H1 (cell line): ENCODE data around the gene MYRIP. TPM values are rescaled to one million over a fixed set of nuclear protein-coding genes. Genes with fewer than 3 reads are reported as not detected.

Experiments used
- CTCF ChIA-PET: fragments of 300-600 bp; sonication (Branson Sonifier 250); formaldehyde crosslinking; loops from one replicate; lab custom pipeline; 2021; ENCODE audit not compliant: partially characterized antibody; lab: Charles Lee
- POLR2A ChIA-PET: fragments of 300-600 bp; sonication (Branson Sonifier 250); formaldehyde crosslinking; loops from one replicate; lab custom pipeline; 2021; ENCODE audit warnings: inconsistent platforms; ENCODE audit not compliant: partially characterized antibody; lab: Charles Lee
- DNase-seq, 2 experiments: peaks; one replicate each; pipeline versions ENCODE4 v3.0.0 to v3.0.0-alpha.2; 2010 to 2022; ENCODE audit warnings: low spot score in 2 of 2, low read depth in 1 of 2, mixed read lengths in 1 of 2
- FAIRE-seq: peaks from 2 replicates; lab custom pipeline; 2011; peaks lifted over from hg19 to GRCh38; lab: Jason Lieb, UNC
- H2AFZ ChIP-seq: 2 replicates; pipeline ENCODE4 v1.8.1; 2012; ENCODE audit warnings: low read length, inconsistent platforms
- H2AK5ac ChIP-seq: 2 replicates; pipeline ENCODE4 v1.6.1; 2013; ENCODE audit warnings: low read depth, low read length
- H2BK120ac ChIP-seq: replicated peaks from 2 replicates; pipeline ENCODE3; 2013; ENCODE audit warnings: low read depth, low read length, inconsistent platforms
- H2BK12ac ChIP-seq: 2 replicates; pipeline ENCODE4 v1.6.1; 2013; ENCODE audit warnings: low read depth, low read length
- H2BK15ac ChIP-seq: 2 replicates; pipeline ENCODE4 v1.6.1; 2013; ENCODE audit warnings: low read length
- H2BK20ac ChIP-seq: 2 replicates; pipeline ENCODE4 v1.6.1; 2013; ENCODE audit warnings: low read length
- H2BK5ac ChIP-seq: 2 replicates; pipeline ENCODE4 v1.6.1; 2013; ENCODE audit warnings: low read depth, low read length
- H3K14ac ChIP-seq: 2 replicates; pipeline ENCODE4 v1.6.1; 2013; ENCODE audit warnings: inconsistent platforms; ENCODE audit not compliant: insufficient read length
- H3K18ac ChIP-seq: 2 replicates; pipeline ENCODE4 v1.6.1; 2013; ENCODE audit warnings: low read length; ENCODE audit errors: extremely low read depth
- H3K23ac ChIP-seq: 2 replicates; pipeline ENCODE4 v1.6.1; 2013; ENCODE audit warnings: inconsistent platforms; ENCODE audit not compliant: insufficient read length
- H3K23me2 ChIP-seq: 2 replicates; pipeline ENCODE4 v1.6.1; 2013; ENCODE audit warnings: low read depth, low read length
- H3K27ac ChIP-seq: 2 replicates; pipeline ENCODE4 v1.6.1; 2011; ENCODE audit warnings: low read depth, low read length, inconsistent platforms
- H3K27me3 ChIP-seq, 4 experiments: replicated peaks in 1 of 4; 1 replicate in 1 of 4; 2 replicates in 3 of 4; pipeline versions ENCODE4 v1.6.1 to v1.8.1; 2011 to 2013; ENCODE audit warnings: low read length in 3 of 4, mild to moderate bottlenecking in 3 of 4, inconsistent platforms in 2 of 4, mixed read lengths in 2 of 4, moderate library complexity in 1 of 4; ENCODE audit not compliant: control insufficient read depth in 3 of 4, insufficient read depth in 3 of 4; ENCODE audit errors: extremely low read depth in 1 of 4
- H3K36me3 ChIP-seq, 4 experiments: 2 replicates each; pipeline versions ENCODE4 v1.6.1 to v1.8.1; 2011 to 2013; ENCODE audit warnings: mild to moderate bottlenecking in 4 of 4, low read length in 3 of 4, moderate library complexity in 2 of 4, control low read depth in 1 of 4, inconsistent platforms in 1 of 4; ENCODE audit not compliant: insufficient read depth in 4 of 4, control insufficient read depth in 2 of 4
- H3K4ac ChIP-seq: replicated peaks from 2 replicates; pipeline ENCODE3; 2013; ENCODE audit warnings: low read length, low read depth, mixed read lengths, inconsistent platforms; ENCODE audit not compliant: insufficient read length
- H3K4me1 ChIP-seq, 4 experiments: replicated peaks in 1 of 4; 1 replicate in 1 of 4; 2 replicates in 3 of 4; pipeline versions ENCODE4 v1.6.1 to v1.8.1; 2011 to 2013; ENCODE audit warnings: low read length in 3 of 4, inconsistent platforms in 2 of 4, mixed read lengths in 1 of 4; ENCODE audit not compliant: insufficient read depth in 4 of 4, control insufficient read depth in 3 of 4
- H3K4me2 ChIP-seq, 2 experiments: 2 replicates each; pipeline versions ENCODE4 v1.6.1 to v1.8.1; 2011 to 2013; ENCODE audit warnings: low read depth in 2 of 2, low read length in 2 of 2, control low read depth in 1 of 2, inconsistent platforms in 1 of 2, mild to moderate bottlenecking in 1 of 2; ENCODE audit not compliant: insufficient read depth in 1 of 2
- H3K4me3 ChIP-seq, 4 experiments: fragments of 200-600, 300-600 bp in 1 of 4; sonication (generic), shearing (Covaris generic), sonication (Bioruptor Twin) in 1 of 4; 2 replicates each; pipeline versions ENCODE4 v1.5.1 to v1.8.1; 2011 to 2016; ENCODE audit warnings: low read length in 4 of 4, low read depth in 3 of 4, control low read depth in 2 of 4, inconsistent platforms in 2 of 4, mild to moderate bottlenecking in 2 of 4, mixed read lengths in 1 of 4, moderate library complexity in 1 of 4; ENCODE audit not compliant: insufficient read depth in 2 of 4; ENCODE audit errors: extremely low read depth in 1 of 4
- H3K56ac ChIP-seq: replicated peaks from 2 replicates; pipeline ENCODE3; 2013; ENCODE audit warnings: low read depth, mild to moderate bottlenecking, mixed read lengths, low read length, inconsistent platforms; ENCODE audit not compliant: insufficient read length
- H3K79me1 ChIP-seq: 2 replicates; pipeline ENCODE4 v1.6.1; 2013; ENCODE audit warnings: low read depth, low read length, control low read depth
- H3K79me2 ChIP-seq, 2 experiments: 2 replicates each; pipeline versions ENCODE4 v1.6.1 to v1.8.1; 2012 to 2013; ENCODE audit warnings: low read length in 2 of 2, mild to moderate bottlenecking in 2 of 2, inconsistent platforms in 1 of 2; ENCODE audit not compliant: insufficient read depth in 2 of 2, control insufficient read depth in 1 of 2
- H3K9ac ChIP-seq, 4 experiments: replicated peaks in 1 of 4; 1 replicate in 1 of 4; 2 replicates in 3 of 4; pipeline versions ENCODE4 v1.6.1 to v1.8.1; 2011 to 2013; ENCODE audit warnings: low read depth in 3 of 4, low read length in 3 of 4, control low read depth in 2 of 4, mild to moderate bottlenecking in 2 of 4, moderate library complexity in 2 of 4, inconsistent platforms in 1 of 4; ENCODE audit errors: extremely low read depth in 1 of 4
- H3K9me3 ChIP-seq, 2 experiments: 2 replicates each; pipeline versions ENCODE4 v1.6.1 to v1.8.1; 2012 to 2013; ENCODE audit warnings: mild to moderate bottlenecking in 2 of 2, moderate library complexity in 2 of 2, control low read depth in 1 of 2, inconsistent platforms in 1 of 2, low read depth in 1 of 2, low read length in 1 of 2, mixed read lengths in 1 of 2; ENCODE audit not compliant: insufficient read depth in 2 of 2
- H4K20me1 ChIP-seq, 2 experiments: replicated peaks in 1 of 2; 2 replicates each; pipeline versions ENCODE3 to v1.8.1; 2011 to 2013; ENCODE audit warnings: inconsistent platforms in 2 of 2, low read length in 2 of 2, mild to moderate bottlenecking in 1 of 2; ENCODE audit not compliant: insufficient read depth in 2 of 2, control insufficient read depth in 1 of 2
- H4K5ac ChIP-seq: 2 replicates; pipeline ENCODE4 v1.6.1; 2013; ENCODE audit warnings: low read length, low read depth, mixed read lengths, inconsistent platforms; ENCODE audit not compliant: insufficient read length
- H4K8ac ChIP-seq: 2 replicates; pipeline ENCODE4 v1.8.0; 2013; ENCODE audit warnings: mild to moderate bottlenecking, moderate library complexity, low read length, inconsistent platforms; ENCODE audit not compliant: insufficient read depth; ENCODE audit errors: extremely low read depth
- H4K91ac ChIP-seq: replicated peaks from 2 replicates; pipeline ENCODE3; 2013; ENCODE audit warnings: low read length, mixed read lengths, inconsistent platforms; ENCODE audit not compliant: insufficient read length
- FOSL1 ChIP-seq: IDR thresholded peaks from 2 replicates; pipeline ENCODE4 v1.6.1; 2011; ENCODE audit warnings: mild to moderate bottlenecking, low read depth, low read length, moderate library complexity; ENCODE audit not compliant: insufficient read depth
- POU5F1 ChIP-seq: IDR thresholded peaks from 2 replicates; pipeline ENCODE4 v1.6.1; 2011; ENCODE audit warnings: low read depth, mild to moderate bottlenecking, low read length, moderate library complexity
- WGBS, 2 experiments: shearing (Covaris generic) in 1 of 2; methylation state at CpG; one replicate each; pipeline versions ENCODE4 v1.1.6 to v1.1.7; 2013 to 2015; ENCODE audit warnings: low lambda C conversion rate in 2 of 2, mixed read lengths in 2 of 2, inconsistent platforms in 1 of 2, low coverage in 1 of 2, missing lambda C conversion rate in 1 of 2; ENCODE audit not compliant: insufficient replicate concordance in 2 of 2, insufficient coverage in 1 of 2, insufficient read length in 1 of 2; ENCODE audit errors: extremely low coverage in 1 of 2, missing lambda C conversion rate in 1 of 2; 5-methylcytosine and 5-hydroxymethylcytosine counted together
- polyA plus RNA-seq, 7 experiments: library from polyadenylated mRNA; depleted of rRNA in 3 of 7; stranded (reverse) in 5 of 7; unstranded in 2 of 7; fragments of >200 nt in 5 of 7; fragments of 200-250 nt in 2 of 7; gene quantifications; 1 replicate in 5 of 7; 2 replicates in 1 of 7; 4 replicates in 1 of 7; pipeline versions ENCODE4 v1.2.1 to v1.2.3, GENCODE V29; 2011 to 2013; ENCODE audit warnings: missing spikeins in 2 of 7, mixed read lengths in 2 of 7
- total RNA-seq: library from RNA; stranded (reverse); fragmentation: NEBNext Ultra II Directional; extraction: Animal tissue kit (Norgen Biotek cat#: 25700); gene quantifications from 2 replicates; pipeline ENCODE4 v1.2.1, GENCODE V29; 2021

Gene MYRIP
- total and polyA plus RNA-seq, 2 of the 8 experiments (the other 6 are each of a cell fraction or from before 2014, with no cell fraction given): 0.54 to 4.3 TPM

- no peak overlapping the region for H3K9ac ChIP-seq
- H3K4me2 ChIP-seq: no peak overlapping the region
- no peaks in the 10 kb centered on the region for H4K20me1 ChIP-seq
- 78% methylated on average over 7 of the region's 7 CpGs; no CpG with 5 or more reads in 1 of the 2 experiments for WGBS, 2 experiments
- no peak overlapping the region for H2BK120ac ChIP-seq
- FAIRE-seq (no peak), DNase-seq (no peak)
- H4K91ac ChIP-seq: no peak overlapping the region
- no peak overlapping the region for H3K4me3 ChIP-seq
- no peak overlapping the region for H3K4ac ChIP-seq
- TF ChIP-seq FOSL1 (no peak), POU5F1 (no peak)
- no peaks in the 10 kb centered on the region for H3K4me1 ChIP-seq
- H3K27ac ChIP-seq: no peak overlapping the region
- CTCF ChIA-PET: interaction anchor here (1.0 to 9.1 kb wide), 7 partner anchors 7 to 449 kb away, joined by 3 to 111 read pairs (median 3); no protein-coding TSS in a partner anchor
- no peaks in the 10 kb centered on the region; the same call in 1 of the 2 replicates for H3K23me2 ChIP-seq
- no peak overlapping the region for H2AK5ac ChIP-seq
- no peaks in the 10 kb centered on the region for H3K79me2 ChIP-seq
- no peak overlapping the region for H4K5ac ChIP-seq
- no peak overlapping the region for H3K14ac ChIP-seq
- POLR2A ChIA-PET: interaction anchor here (0.6 to 0.9 kb wide), 2 partner anchors 74 to 290 kb away, joined by 3 read pairs; no protein-coding TSS in a partner anchor
- no peak overlapping the region for H3K23ac ChIP-seq
- no peaks in the 10 kb centered on the region for H3K27me3 ChIP-seq
- H2AFZ ChIP-seq: no peak overlapping the region
- H3K18ac ChIP-seq: no peak overlapping the region
- H4K8ac ChIP-seq: no peak overlapping the region
- H2BK5ac ChIP-seq: no peak overlapping the region
- H2BK20ac ChIP-seq: no peak overlapping the region
- H3K79me1 ChIP-seq: no peaks in the 10 kb centered on the region
- no peaks in the 10 kb centered on the region for H3K36me3 ChIP-seq
- no peak overlapping the region for H2BK12ac ChIP-seq
- H3K56ac ChIP-seq: no peak overlapping the region
- H3K9me3 ChIP-seq: no peaks in the 10 kb centered on the region
- no peak overlapping the region for H2BK15ac ChIP-seq
Measured at GRCh38 chr3:40173227-40173721, 363.9 kb downstream of the MYRIP start.
